ENCODE measurements around the gene FRMPD1.

DNA sequence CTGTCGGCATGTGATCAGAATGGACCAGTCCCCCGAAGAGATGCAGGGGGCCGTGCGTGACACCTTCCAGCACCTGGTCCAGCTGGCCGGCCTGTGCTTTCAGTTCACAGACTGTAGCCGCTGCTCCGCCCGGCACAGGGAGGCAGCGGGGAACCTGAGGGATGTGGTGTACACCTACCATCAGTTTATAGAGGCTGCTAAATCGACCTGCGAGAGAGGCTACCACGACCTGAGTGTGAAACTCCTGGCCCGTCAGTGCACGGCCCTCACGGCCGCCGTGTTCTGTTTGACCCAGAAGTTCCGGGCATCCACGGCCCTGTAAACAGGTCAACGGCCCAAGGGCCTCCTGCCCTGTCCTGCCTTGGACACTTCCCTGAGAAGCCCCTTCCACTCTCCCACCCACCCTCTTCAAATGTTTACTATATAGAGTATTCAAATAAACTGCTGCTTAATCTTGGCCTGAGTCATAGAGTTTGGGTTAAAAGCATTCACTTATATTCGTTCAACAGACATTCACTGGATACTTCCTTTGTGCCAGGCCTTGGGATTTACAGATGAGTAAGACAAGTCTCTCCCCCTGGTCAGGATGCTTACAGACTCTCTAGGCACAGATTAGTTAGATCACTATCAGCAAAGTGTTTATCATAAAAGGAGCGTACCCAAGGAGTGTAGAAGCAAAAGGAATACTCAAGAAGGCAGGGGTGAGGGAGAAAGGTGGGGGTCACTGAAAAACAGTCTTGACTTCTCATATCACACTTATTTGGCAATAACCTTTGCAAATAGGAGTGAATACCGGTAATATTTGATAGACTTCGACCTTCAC, 95.9 kb downstream of the FRMPD1 start:
- TF ChIP-seq SMC3 (IDR thresholded peaks at IDR 0.05; ENCODE audit: borderline replicate concordance, low read length): no peak
- TF ChIP-seq, protein P1, sequence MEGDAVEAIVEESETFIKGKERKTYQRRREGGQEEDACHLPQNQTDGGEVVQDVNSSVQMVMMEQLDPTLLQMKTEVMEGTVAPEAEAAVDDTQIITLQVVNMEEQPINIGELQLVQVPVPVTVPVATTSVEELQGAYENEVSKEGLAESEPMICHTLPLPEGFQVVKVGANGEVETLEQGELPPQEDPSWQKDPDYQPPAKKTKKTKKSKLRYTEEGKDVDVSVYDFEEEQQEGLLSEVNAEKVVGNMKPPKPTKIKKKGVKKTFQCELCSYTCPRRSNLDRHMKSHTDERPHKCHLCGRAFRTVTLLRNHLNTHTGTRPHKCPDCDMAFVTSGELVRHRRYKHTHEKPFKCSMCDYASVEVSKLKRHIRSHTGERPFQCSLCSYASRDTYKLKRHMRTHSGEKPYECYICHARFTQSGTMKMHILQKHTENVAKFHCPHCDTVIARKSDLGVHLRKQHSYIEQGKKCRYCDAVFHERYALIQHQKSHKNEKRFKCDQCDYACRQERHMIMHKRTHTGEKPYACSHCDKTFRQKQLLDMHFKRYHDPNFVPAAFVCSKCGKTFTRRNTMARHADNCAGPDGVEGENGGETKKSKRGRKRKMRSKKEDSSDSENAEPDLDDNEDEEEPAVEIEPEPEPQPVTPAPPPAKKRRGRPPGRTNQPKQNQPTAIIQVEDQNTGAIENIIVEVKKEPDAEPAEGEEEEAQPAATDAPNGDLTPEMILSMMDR (IDR thresholded peaks at IDR 0.05 in 2 of 3, conservative IDR thresholded peaks at IDR 0.05 in 1 of 3; ENCODE audit: control insufficient read depth in 2 of 3, extremely low read depth in 1 of 3, insufficient read depth in 1 of 3, low read depth in 3 of 3, low read length in 3 of 3): no peak
- no peak for TF ChIP-seq ZBED1 (IDR thresholded peaks at IDR 0.05; ENCODE audit: borderline replicate concordance)

Data from GM12878 (cell line).